ENCODE measurements around the gene CHST11. TPM values are rescaled to one million over a fixed set of nuclear protein-coding genes. Genes with fewer than 3 reads are reported as not detected.

Gene CHST11
- total RNA-seq, 1 donor from 2014 or later = 46.2 TPM

GRCh38 chr12:104519190-104520019, 62.7 kb downstream of the CHST11 start:
- no peak overlapping the region for H3K4me3 ChIP-seq
- no peak for ATAC-seq
- no peak for DNase-seq
- H3K36me3 ChIP-seq = no peaks in the 10 kb centered on the region
- H3K9me3 ChIP-seq = no peaks in the 10 kb centered on the region
- H3K27me3 ChIP-seq (ENCODE audit: low read depth) = no peaks in the 10 kb centered on the region
- intact Hi-C loops (cut with DNase I) = no loop called here
- H3K27ac ChIP-seq = no peak overlapping the region
- TF ChIP-seq CTCF (IDR thresholded peaks at IDR 0.05) = no peak
- H3K4me1 ChIP-seq = peaks cover 87% of the 10 kb centered on the region

GRCh38 chr12:104520242-104520900, 63.6 kb downstream of the CHST11 start:
- no peak for ATAC-seq
- Histone ChIP-seq H3K4me3 (no peak overlapping the region), H3K27me3 (ENCODE audit: low read depth) (no peaks in the 10 kb centered on the region), H3K27ac (no peak overlapping the region), H3K4me1 (peaks cover 85% of the 10 kb centered on the region), H3K9me3 (no peaks in the 10 kb centered on the region), H3K36me3 (no peaks in the 10 kb centered on the region)
- no peak for TF ChIP-seq CTCF (IDR thresholded peaks at IDR 0.05)
- no peak for DNase-seq
- intact Hi-C loops (cut with DNase I) = no loop called here

GRCh38 chr12:104521731-104522130, 65.0 kb downstream of the CHST11 start:
- no peak for ATAC-seq
- no peak for TF ChIP-seq CTCF (IDR thresholded peaks at IDR 0.05)
- Histone ChIP-seq H3K27ac (no peak overlapping the region), H3K36me3 (no peaks in the 10 kb centered on the region), H3K4me3 (no peak overlapping the region), H3K27me3 (ENCODE audit: low read depth) (no peaks in the 10 kb centered on the region), H3K4me1 (peaks cover 75% of the 10 kb centered on the region), H3K9me3 (no peaks in the 10 kb centered on the region)
- intact Hi-C loops (cut with DNase I) = no loop called here
- DNase-seq = no peak

- peak overlapping the region; percentile 3 for H3K27ac ChIP-seq
- H3K4me1 ChIP-seq = peaks cover 67% of the 10 kb centered on the region
- DNase-seq = no peak
- intact Hi-C loops (cut with DNase I) = no loop called here
- peak; percentile 64 to 65 for ATAC-seq
- no peak for TF ChIP-seq CTCF (IDR thresholded peaks at IDR 0.05)
- H3K4me3 ChIP-seq = no peak overlapping the region
- H3K27me3 ChIP-seq (ENCODE audit: low read depth) = no peaks in the 10 kb centered on the region
- H3K36me3 ChIP-seq = no peaks in the 10 kb centered on the region
- no peaks in the 10 kb centered on the region for H3K9me3 ChIP-seq
Observed at GRCh38 chr12:104522985-104523722, 66.4 kb downstream of the CHST11 start.

- no peaks in the 10 kb centered on the region for H3K27me3 ChIP-seq (ENCODE audit: low read depth)
- ATAC-seq = peak in 1 of 2 donors; percentile 39
- no peaks in the 10 kb centered on the region for H3K9me3 ChIP-seq
- H3K4me1 ChIP-seq = peaks cover 59% of the 10 kb centered on the region
- intact Hi-C loops (cut with DNase I) = no loop called here
- no peaks in the 10 kb centered on the region for H3K36me3 ChIP-seq
- H3K27ac ChIP-seq = peak overlapping the region; percentile 3
- no peak overlapping the region for H3K4me3 ChIP-seq
- no peak for TF ChIP-seq CTCF (IDR thresholded peaks at IDR 0.05)
- DNase-seq = no peak
Observed at GRCh38 chr12:104524034-104524832, 67.5 kb downstream of the CHST11 start.

Data from lower lobe of right lung (tissue), 2 donors.